ENCODE results near the gene ORC1. TPM values are rescaled to one million over a fixed set of nuclear protein-coding genes. Genes with fewer than 3 reads are reported as not detected.

Gene ORC1
- total RNA-seq, 1 experiment from 2014 or later = 45.2 TPM

- ChIA-PET CTCF (no interaction called here), POLR2A (no interaction called here)
- Mint-ChIP-seq H3K4me3 (no peak overlapping the region), H3K4me1 (no peaks in the 10 kb centered on the region), H3K27me3 (ENCODE audit: low read depth) (no peaks in the 10 kb centered on the region), H3K36me3 (peaks cover 76% of the 10 kb centered on the region), H3K27ac (no peak overlapping the region), H3K9me3 (no peaks in the 10 kb centered on the region)
- TF ChIP-seq CREB1 (CRISPR knock-in tag; IDR thresholded peaks at IDR 0.05) (no peak), MYBL2 (CRISPR knock-in tag; IDR thresholded peaks at IDR 0.05) (no peak), NR3C1 (CRISPR knock-in tag; conservative IDR thresholded peaks at IDR 0.05; ENCODE audit: low read depth) (no peak), ZMAT4 (CRISPR knock-in tag; IDR thresholded peaks at IDR 0.05) (no peak), PRDM15 (CRISPR knock-in tag; IDR thresholded peaks at IDR 0.05) (no peak), TEAD1 (CRISPR knock-in tag; IDR thresholded peaks at IDR 0.05) (no peak), E2F5 (CRISPR knock-in tag; IDR thresholded peaks at IDR 0.05) (no peak), ZBTB21 (CRISPR knock-in tag; IDR thresholded peaks at IDR 0.05; ENCODE audit: borderline replicate concordance) (no peak), STAT6 (CRISPR knock-in tag; conservative IDR thresholded peaks at IDR 0.05; ENCODE audit: low read depth) (no peak), JAZF1 (CRISPR knock-in tag; IDR thresholded peaks at IDR 0.05) (no peak), MAX (CRISPR knock-in tag; IDR thresholded peaks at IDR 0.05) (no peak), IRF1 (CRISPR knock-in tag; IDR thresholded peaks at IDR 0.05) (no peak), FOXP4 (CRISPR knock-in tag; IDR thresholded peaks at IDR 0.05) (no peak), ZNF317 (CRISPR knock-in tag; IDR thresholded peaks at IDR 0.05; ENCODE audit: borderline replicate concordance, low read depth) (no peak), ZNF425 (CRISPR knock-in tag; conservative IDR thresholded peaks at IDR 0.05) (no peak)
- no peak for ATAC-seq
- DNase-seq (ENCODE audit: low spot score) = no peak
Measured at GRCh38 chr1:52414942-52415341, 10.7 kb upstream of the ORC1 start.

Data from WTC11 (cell line).